Stimulated activated CD4-positive, alpha-beta T cell treated with anti-CD3 and anti-CD28 coated beads, Interleukin-2, amount 100 ng/mL, for 4 hours (primary cell): Measurements from ENCODE around the gene COX17.
"Not testable (repeated sequence)": the region's sequence is repeated elsewhere in the genome, so short reads cannot be mapped to it uniquely, and the experiment has no call there.

Experiments
- DNase-seq: peaks from one replicate; pipeline ENCODE4 v3.0.0-alpha.2; 2020; ENCODE audit warnings: low read depth

Gene COX17, protein sequence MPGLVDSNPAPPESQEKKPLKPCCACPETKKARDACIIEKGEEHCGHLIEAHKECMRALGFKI

DNA sequence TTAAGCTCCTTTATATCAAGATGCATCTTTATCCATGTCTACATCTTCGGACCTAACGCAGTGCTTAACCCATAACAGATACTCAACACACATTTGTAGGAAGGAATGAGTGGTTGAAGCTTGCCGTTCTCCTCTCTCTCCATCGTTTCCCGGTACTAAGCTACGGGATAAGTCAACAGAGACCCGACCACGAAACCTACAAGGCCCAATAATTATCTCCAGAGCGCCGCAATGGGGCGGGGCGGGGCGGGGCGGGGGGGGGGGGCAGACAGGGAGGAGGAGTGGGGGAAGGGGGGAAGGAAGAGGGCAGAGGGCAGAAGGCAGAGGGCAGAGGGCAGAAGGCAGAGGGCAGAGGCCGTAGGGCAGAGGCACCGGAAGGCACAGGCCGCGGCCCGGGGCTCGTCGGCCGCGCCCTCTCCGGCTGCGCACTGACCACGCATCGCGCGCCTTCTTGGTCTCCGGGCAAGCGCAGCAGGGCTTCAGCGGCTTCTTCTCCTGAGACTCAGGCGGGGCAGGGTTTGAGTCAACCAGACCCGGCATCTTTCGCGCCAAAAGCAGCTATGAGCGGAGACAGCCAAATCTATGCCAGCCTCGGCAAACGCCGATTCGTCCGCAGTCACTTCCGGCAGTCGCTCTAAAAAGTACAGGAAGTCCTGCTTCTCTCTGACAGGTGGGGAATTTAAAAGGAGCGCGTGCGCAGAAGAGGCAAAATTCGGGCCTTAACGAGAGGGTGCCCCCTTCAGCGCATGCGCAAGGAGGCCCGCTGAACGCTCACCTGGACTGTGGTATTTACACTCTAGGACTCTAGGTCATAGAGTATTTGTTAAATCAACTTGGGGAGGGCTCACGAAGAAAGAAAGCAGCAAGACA, at the start of gene COX17:
TSS of gene COX17 (minus strand) at position 636 of the 870 bp plus-strand sequence. CDS start at position 540, 96 bp downstream.
- DNase-seq: peak; percentile 95

DNA sequence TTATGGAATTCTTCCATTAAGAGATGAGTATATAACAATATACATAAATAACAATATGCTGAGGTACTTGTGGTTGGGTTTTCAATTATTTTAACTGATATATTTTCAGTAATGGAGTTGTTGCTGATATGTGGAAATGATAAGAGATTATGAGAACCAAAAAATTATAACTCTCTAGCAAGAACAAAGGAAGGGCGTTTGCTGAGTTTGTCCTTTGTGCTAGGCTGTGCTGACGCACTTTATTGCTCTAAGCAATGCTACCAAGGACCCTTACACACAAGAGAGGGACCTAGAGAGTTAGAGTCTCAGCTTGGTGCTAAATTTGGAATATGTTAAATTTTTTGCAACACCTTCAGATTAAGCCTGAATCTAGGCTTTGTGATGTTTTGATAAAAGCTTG, 49.7 kb upstream of the COX17 start:
- DNase-seq: no peak

DNA sequence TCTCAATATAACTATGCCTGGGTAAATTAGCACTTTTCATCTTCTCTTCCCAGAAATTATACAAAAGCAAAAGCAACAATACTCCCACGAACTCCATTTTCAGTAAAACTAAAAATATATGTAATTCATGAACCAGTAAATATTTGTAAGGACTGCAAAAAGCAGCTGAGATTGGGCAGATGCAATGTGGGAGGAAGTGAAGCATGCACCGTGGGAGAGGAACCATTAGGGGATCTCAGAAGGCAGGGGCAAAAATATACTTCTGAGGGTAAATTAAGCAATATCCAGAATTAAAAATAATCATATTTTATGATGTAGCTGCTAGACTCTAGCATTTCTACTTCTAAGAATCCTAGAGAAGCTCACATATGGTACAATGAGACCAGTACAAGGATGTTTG, 45.8 kb upstream of the COX17 start:
- no peak for DNase-seq

DNA sequence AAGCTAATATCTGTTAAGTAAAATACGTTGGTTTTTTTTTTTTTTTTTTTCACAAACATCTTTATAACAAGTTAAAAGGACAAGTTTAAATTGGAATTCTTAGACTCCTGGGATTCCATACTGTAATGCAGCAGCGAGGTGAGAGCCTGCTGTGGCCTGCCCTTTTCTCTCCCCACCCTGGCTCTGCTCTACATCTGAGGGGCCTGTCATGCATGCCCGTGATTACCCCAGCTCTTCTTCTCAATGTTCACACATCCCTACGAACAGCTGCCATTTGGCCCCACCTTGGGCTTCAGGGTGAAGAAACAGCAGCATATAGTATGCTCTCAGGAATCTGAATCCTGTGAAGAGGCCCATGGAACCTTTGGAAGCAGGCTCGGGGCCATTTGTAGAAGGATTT, 40.3 kb upstream of the COX17 start:
- no peak for DNase-seq

DNA sequence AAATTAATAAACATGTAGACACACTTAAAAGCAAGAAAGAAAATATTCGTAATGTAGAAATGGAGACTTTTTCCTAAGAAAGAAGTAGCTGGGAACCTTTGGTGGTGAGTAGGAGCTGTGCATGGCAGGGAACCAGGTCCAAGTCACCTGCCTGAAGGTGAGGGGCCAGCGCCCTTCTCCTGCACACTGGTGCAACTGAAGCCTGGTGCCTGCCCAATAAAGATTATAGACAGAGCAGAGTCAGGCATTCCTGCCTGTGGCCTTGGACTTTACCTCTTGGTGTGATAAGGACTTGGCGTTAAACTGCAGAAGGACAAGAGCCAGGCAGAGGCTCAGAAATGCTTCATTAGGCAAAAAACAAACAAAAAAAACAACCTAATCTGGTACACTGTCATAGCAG, 39.8 kb upstream of the COX17 start:
- DNase-seq: no peak

DNA sequence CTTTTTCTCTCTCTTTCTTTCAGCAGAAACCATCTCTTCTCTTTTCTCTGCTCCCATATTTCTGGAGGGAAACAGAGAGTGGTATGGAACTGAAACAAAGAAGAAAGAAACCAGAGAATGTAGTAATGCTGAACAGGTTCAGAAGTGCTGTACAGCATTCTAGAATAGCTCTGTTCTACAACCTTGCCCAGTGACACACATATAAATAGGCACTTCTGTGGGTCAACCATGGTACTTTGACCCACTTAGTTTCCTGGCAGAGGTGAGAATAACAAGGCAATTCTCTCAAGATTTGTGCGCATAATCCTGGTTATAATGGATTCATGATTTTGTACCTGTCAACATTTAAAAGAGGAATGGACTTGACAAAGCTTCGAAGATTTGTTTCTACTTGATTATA, 37.9 kb upstream of the COX17 start:
- DNase-seq: no peak

DNA sequence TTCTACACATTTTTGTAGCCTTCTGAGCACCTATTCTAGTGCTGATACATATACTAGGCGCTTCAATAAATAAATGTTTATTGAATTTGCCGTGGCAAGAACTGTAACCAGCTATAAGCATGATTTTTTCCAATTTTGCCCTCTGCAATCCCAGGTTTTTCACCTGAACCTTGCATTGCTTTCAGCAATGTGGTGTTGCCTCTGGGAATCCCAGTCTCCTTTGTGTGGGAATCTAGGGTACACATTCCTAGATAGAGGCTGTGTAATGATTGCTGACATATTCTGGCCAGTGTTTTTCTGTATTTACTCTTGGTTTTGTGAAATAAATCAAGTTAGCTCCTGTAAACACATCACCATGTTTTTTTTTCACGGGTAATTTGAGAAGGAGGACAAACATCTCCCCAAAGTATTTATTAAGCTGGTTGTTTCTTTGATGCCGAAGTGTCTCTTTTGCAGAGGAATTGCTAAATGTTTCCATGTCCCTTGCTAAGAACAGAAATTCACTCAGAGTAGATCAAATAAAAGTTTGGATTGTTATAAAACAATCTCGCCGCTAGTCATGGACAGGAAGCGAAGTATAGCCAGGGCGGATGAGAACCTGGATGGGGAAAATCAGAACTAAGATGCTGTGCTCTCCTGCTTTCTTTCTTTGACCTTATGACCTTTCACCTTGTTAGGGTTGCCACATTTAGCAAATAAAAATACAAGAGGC, 26.8 kb upstream of the COX17 start:
- DNase-seq: no peak

DNA sequence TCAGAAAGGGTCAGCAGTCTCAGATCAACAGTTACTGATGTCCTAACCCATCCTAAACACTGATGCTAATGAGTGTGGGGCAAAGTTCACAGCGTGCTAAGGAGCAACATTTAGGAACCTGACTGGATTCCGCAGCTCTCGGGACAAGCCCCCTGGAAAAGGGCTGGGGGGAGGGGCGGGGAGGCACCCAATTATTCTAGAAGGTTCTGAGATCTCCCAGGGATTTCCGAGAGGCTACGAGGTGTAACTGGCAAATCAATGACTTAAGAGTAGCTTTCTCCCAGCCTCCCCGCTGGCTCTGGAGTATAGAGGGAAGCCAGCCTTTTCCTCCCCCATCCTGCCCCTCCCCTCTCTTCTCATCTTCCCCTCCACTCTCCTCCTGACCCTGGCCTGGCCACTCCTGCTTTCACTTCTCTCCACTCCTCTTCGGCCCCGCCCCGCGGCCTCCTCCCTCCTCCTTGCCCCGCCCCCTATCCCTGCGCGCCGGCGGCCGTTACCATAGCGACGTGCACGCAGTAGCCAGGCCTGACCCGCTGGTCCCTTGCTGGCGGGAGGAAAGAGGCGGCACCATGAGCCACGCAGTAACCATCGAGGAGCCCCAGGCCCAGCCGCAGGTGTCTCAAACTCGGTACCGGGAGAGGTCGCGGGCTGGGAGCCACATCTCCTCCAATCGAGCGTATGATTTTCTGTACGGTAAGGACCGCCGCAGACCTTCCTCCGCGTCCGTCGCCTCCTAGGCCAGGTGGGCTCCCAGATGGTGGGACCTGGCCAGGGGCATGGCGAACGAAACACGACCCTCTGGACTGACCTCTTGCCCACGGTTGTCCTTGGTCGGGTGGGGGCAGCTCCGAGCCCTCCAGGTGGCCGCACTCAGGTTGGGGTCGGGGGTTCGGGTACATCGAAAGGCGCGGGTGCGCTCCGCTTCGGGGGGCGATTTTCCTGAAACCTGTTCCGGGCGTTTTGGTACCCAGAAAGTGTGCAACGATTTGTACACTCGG, 25.6 kb upstream of the COX17 start, which contains the start of gene CFAP91:
TSS of gene CFAP91 (plus strand) at position 493 of the 998 bp plus-strand sequence. CDS start at position 570, 77 bp downstream.
- peak; percentile 74 for DNase-seq

DNA sequence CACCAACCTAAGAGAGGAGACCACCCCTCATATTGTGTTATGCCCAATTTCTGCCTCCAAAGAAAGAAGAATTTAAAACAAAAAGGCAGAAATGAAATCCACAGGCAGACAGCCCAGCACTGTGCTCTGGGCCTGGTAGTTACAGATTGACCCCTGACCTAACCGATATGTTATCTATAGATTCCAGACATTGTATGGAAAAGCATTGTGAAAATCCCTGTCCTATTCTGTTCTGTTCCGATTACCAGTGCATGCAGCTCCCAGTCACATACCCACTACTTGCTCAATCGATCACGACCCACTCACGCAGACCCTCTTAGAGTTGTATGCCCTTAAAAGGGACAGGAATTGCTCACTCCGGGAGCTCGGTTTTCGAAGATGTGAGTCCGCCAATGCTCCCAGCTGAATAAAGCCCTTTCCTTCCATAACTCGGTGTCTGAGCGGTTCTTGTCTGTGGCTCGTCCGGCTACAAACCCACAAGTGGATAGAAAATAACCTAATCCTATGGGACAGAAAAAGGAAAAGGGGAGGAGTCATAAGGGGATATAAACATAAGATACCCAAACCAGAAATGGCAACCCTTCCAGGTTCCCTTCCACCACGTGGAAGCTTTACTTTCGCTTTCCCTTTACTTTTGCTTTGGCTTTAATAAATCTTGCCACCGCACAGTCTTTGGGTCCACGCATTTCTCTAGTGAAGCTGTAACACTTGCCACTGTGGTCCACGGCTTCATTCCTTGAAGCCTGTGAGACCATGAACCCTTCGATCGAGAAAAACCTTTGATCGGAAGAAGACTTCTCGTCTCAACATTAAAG, 23.9 kb upstream of the COX17 start:
- no peak for DNase-seq

DNA sequence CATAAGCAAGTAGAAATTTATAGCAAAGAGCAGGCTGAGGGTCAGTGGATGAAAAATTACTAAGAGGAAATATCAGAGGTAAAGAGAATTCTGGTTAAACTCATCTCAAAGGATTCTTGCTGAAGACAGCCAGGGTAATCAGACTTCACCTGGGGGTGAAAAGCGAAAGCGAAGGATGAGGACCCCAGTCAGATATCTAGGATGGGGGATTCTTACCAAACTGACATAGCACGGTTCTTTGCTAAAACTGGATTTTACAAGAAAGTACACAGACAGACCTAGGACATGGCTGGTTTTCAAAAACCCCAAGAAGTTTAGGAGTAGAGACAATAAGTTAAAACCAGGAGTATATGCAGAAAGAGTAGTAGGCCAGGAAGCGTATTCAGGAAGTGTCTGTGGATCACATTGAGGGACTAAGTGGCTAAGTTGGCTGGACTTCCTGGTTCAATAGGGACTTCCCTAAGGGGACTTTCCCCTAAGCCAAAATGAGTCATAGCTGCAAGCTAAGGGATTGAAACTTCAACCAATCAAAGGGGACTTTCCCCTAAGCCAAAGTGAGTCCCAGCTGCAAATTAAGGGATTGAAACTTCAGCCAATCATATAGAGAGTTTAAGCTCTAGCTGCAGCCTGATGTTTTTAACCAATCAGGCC, 23.2 kb upstream of the COX17 start:
- DNase-seq: peak; percentile 24

DNA sequence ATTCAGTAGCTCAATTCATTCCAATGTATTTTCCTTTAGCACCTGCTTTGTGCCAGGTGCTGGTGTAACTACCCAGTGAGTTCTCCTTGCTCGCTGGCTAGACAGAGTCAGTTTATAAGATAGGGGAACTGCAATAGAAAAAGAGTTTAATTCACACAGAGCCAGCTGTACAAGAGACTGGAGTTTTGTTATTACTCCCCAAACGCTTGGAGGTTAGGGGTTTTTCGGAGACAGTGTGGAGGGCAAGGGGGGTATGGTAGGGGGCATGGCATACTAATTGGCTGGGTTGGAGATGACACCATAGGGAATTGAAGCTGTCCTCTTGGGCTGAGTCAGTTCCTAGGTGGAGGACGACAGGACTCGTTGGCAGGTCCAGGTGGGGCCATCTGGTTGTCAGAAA, 20.2 kb upstream of the COX17 start:
- no peak for DNase-seq

DNA sequence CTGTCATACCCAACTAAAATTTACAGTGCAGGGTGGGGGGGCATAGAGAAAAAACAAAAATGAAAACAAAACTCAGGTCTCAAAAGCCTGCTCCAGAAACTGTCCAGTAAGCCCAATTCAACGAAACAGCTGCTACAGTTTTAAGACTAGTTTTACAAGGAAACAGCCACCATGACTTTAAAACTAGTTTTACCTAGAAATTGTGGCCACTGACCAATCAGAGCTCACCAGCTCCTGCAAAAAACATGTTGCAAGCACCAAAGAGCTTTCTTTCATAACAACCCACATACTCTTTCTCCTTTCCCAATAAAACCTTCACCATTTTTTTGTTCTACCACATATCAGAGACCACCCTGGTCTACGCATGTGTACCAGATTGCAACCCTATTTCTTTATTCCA, 18.3 kb upstream of the COX17 start:
- no peak for DNase-seq

DNA sequence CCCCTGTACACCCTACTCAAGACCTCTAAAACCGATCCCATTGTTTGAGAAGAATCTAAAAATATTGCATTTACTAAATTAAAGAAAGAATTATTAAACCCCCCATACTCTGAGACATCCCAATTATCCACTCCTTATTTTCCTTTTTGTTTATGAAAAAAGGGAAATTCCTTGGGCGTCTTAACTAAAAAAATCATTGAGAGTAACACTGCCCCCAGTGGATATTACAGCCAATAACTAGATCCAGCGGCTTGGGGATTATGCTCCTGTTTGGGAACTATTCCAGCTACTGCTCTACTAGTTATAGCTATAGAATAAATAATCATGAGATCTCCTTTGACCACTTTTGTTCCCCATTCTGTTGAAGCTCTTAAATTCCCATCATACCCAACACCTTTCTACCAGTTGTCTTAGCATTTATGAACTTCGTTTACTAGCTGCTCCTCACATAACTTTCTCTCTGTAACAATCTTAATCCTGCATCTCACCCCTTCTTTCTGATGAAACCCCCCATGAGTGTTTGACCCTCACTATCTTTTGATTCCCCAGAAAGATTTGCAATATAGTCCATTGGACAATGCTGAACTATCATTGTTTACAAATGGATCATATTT, 12.9 kb upstream of the COX17 start:
- DNase-seq: no peak

DNA sequence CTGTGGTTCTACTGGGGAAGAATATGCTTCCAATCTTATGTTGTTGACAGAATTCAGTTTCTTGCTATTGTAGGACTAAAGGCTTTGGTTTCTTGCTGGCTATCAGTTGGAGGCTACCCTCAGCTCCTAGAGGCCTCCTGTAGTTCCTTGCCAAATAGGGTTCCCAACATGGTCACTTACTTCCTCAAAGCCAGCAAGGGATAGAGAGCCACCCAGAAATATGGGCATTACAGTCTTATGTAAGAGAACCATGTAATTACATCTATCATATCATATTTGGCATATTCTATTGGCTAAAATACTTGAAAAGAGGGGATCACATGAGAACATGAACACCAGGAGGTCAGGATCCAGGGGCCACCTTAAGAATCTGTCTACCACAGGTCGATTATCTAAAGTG, 6.2 kb upstream of the COX17 start:
- no peak for DNase-seq

DNA sequence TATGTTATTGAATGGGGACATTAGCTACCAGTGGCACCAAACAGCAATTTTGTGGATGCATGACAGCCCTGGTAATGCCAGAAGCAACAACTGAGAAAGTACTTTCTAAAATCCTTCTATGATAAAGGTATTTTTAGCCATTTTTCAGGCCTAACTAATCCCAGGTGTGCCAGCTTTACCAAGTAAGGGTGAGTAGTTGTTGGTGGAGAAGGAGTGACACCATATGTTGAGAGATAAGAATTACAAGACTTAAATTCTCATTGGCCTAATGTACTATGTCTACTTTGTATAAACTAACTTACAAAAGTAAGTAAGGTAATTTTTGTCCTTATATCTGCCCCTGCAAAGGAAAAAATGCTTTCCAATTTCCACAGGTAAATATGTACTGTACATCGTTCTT, 4.1 kb upstream of the COX17 start:
- no peak for DNase-seq

DNA sequence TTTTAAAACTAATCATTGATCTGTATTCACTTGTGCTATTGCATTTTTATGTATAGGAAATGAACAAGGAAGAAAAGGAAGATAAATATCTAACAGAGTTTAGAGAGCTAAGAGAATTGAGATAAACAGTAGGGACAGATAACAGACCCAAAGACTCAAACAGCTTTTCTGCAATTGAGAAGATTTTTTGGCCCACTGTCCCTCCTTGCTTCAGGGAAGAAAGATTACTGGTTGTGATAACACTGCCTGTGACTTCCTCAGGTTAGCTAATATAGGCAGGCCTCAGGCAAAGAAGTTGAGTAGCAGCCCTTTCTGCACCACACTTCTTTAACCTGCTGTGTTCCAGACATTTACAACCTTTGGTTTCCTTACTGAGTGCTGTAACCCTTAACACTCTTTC, 2.7 kb upstream of the COX17 start:
- DNase-seq: no peak

DNA sequence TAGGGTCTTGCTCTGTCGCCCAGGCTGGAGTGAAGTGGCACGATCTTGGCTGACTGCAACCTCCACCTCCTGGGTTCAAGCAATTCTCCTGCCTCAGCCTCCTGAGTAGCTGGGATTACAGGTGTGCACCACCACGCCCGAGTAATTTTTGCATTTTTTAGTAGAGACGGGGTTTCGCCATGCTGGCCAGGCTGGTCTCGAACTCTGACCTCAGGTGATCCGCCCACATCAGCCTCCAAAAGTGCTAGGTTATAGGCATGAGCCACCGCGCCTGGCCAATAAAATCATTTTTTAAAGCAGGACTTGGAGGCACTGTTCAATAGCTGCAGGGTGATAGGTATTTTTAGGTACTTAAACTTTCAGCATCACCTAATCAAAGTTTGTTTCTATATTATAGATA, 1.0 kb upstream of the COX17 start:
- not testable (repeated sequence) for DNase-seq

DNA sequence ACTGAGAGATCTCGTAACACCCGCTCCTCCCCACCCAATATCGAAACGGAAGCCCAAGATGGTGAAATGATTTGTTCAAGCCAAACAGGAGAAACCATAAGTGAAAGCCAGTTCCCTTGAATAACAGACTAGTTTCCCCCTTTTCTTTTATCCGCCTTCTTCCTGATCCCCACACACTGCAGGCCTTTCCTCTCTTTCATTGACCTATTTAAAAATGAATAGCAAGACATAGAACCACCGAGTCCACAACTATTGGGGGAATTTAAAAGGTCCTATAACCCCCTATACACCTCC, 382 bp upstream of the COX17 start:
- DNase-seq: no peak

DNA sequence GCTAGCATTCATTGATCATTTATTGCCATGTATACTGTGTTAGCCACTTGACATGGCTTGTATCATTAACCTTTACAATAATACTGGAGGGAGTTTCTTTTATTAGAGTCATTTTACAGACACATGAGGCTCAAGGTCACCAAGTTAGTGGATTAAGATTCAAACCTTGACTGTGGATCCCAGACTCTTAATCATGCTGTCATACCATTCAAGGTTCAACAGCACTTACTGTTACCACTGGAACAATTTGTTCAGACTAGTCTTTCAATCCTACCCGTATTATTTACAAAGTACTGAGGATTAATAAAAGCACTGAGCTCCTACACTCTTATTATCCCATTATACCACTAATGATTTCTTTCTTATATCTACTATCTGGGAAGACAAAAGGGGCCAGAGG, 1.2 kb downstream of the COX17 start:
- no peak for DNase-seq

DNA sequence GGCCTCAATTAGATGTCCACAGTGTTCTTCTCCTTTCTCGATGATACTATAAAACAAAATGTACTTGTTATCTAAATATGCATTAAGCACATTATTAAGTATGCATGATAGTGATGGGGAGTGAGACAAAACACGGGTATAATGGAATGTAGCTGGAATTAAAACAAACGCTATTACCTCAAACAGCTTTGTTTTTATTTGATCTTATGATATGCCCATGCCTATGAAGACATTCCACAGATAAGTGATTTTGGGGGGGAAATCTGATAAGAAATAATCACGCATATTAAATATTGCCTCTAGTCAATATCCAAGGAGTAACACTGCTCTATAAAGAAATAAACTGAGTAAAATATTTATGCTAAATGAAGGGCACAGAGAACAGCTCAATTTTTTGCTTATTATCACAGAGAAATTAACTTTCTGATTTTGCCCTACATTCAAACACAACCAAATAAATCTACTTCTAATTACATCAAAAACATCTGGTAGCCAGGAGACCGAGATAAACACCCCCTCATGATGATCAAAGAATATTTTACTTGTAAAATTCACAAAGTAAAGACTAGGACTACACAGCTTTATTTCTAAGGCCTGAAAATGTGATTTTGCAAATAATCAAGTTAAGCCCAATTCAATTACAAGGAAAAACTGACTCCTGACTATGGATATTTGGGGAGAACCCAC, 1.9 kb downstream of the COX17 start:
- DNase-seq: no peak
